CD4-positive, alpha-beta T cell treated with Interleukin-4 for 1 hour (primary cell): ENCODE data around the gene ATG4C.

Experiments
- DNase-seq, 2 donors: peaks; one replicate each; pipeline ENCODE4 v3.0.0-alpha.2; 2020 to 2022

Gene ATG4C

DNA sequence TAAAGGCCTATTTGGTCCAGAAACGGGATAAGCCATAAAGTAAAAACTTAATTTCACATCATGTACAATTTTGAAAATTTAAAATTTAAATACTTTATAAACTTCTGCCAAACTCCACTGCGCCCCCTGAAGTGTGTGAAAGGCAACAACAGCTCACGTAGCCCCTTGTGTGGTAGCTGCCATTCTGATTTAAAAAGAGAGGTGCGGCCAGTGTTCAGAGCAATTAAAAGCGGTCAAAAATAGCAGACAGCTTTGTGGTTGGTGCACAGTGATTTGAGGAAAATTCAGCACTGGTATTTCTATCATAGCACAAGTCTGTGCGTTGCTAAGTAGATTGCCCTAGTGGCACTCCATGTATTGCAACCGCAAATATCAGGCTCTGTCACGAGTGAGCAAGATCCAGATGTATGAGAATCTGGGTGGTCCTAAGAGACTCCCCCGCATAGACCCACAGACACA is 122.5 kb downstream of the ATG4C start:
- DNase-seq, result no peak

DNA sequence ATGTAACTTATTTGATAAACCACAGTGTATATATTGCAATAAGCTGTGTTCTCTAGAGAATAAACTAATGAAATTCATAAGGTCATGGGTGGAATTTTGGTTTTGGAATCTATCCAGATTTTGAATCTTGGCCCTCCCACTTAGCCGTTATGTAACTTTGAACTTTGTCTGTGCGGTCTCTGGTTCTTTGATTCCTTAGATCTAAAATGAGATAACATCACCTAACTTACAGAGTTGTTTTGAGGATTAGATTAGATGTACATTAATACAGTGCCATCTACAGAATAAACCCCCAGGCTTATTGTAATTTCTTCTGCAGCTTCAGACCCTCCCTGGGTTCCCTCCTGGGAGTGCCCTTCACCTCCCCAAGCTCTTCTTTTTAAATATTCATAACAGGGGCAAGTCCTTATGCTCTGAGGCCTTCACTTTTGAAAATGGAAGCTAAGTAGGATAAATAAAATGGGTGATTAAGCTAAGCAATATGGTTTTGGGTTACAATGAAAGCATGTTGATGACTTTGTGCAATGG is 124.3 kb downstream of the ATG4C start:
- peak in 1 of 2 donors; percentile 2 for DNase-seq

DNA sequence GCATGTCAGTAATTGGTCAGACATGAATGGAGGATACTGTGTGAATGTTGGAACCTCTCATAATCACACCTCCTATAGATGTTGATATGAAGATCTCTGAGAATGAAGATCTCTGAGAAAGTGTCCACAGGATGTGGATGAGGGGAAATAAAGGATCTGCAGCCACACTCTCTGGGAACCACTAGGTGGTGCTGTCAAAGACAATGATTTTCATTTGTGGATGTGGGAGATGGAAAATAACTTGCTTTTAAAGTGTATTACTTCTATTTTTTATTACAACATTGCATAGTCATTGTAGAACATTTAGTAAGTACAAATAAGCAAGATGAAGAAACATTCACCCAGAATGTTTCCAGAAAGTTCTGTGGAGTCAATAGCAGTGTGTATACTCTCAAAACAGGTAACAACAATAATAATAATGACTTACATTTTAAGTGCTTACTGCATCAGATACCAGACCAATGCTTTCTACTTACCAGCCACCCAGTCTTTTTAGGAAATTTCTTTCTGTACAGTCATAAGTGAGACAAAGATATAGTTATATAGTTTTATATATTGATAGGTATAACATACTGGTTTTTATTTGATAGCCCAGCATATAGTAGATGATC is 128.2 kb downstream of the ATG4C start:
- peak in 1 of 2 donors; percentile 4 for DNase-seq
